NCI-H187 (cell line): ENCODE data around the gene STIM2.

Source experiments
- DNase-seq, 2 experiments: peaks; one replicate each; lab custom pipeline; 2025; lab: John Stamatoyannopoulos, UW

STIM2 gene

GRCh38 chr4:27040356-27040755 lies 179.7 kb downstream of the STIM2 start:
- no peak for DNase-seq

GRCh38 chr4:27042411-27042810 lies 181.8 kb downstream of the STIM2 start:
- no peak for DNase-seq

GRCh38 chr4:27043200-27043599 lies 182.6 kb downstream of the STIM2 start:
- DNase-seq = no peak

GRCh38 chr4:27046851-27047250 lies 186.2 kb downstream of the STIM2 start:
- no peak for DNase-seq

- DNase-seq = no peak
Measured at GRCh38 chr4:27048429-27049238, 188.0 kb downstream of the STIM2 start.

- no peak for DNase-seq
Measured at GRCh38 chr4:27049239-27049829, 188.7 kb downstream of the STIM2 start.

GRCh38 chr4:27050731-27051130 lies 190.1 kb downstream of the STIM2 start:
- DNase-seq = no peak

GRCh38 chr4:27055221-27055760 lies 194.7 kb downstream of the STIM2 start:
- DNase-seq = no peak

GRCh38 chr4:27056281-27056680 lies 195.6 kb downstream of the STIM2 start:
- no peak for DNase-seq

- no peak for DNase-seq
Measured at GRCh38 chr4:27057053-27057452, 196.4 kb downstream of the STIM2 start.

GRCh38 chr4:27057662-27058061 lies 197.0 kb downstream of the STIM2 start:
- no peak for DNase-seq

GRCh38 chr4:27058819-27059406 lies 198.3 kb downstream of the STIM2 start:
- DNase-seq = no peak

- no peak for DNase-seq
Measured at GRCh38 chr4:27059446-27059845, 198.8 kb downstream of the STIM2 start.

- DNase-seq = no peak
Measured at GRCh38 chr4:27062256-27062655, 201.6 kb downstream of the STIM2 start.

- no peak for DNase-seq
Measured at GRCh38 chr4:27066591-27066990, 205.9 kb downstream of the STIM2 start.

- no peak for DNase-seq
Measured at GRCh38 chr4:27068151-27068867, 207.7 kb downstream of the STIM2 start.
